GM18909 (cell line): Measurements from ENCODE around the gene ZNF415.
A peak's percentile ranks its signal among the peaks of the same experiment; 100 is the strongest.
"Not testable (repeated sequence)": the region's sequence is repeated elsewhere in the genome, so short reads cannot be mapped to it uniquely, and the experiment has no call there.

ENCODE experiments used
- ATAC-seq: cut with Tn5 transposase; IDR thresholded peaks from one replicate; pipeline ENCODE4 v1.9.1; 2021; ENCODE audit warnings: mild to moderate bottlenecking; ENCODE audit not compliant: unreplicated experiment, poor library complexity

ZNF415 gene

GRCh38 chr19:53103234-53104203, 29.2 kb downstream of the ZNF415 start, which contains the start of gene ZNF160:
Gene ZNF160 (minus strand): TSS chr19:53103422. CDS start chr19:53086276, 17,146 bp downstream.
- ATAC-seq, result peak; percentile 95

GRCh38 chr19:53102756-53103233, 29.9 kb downstream of the ZNF415 start:
- peak; percentile 26 for ATAC-seq

DNA sequence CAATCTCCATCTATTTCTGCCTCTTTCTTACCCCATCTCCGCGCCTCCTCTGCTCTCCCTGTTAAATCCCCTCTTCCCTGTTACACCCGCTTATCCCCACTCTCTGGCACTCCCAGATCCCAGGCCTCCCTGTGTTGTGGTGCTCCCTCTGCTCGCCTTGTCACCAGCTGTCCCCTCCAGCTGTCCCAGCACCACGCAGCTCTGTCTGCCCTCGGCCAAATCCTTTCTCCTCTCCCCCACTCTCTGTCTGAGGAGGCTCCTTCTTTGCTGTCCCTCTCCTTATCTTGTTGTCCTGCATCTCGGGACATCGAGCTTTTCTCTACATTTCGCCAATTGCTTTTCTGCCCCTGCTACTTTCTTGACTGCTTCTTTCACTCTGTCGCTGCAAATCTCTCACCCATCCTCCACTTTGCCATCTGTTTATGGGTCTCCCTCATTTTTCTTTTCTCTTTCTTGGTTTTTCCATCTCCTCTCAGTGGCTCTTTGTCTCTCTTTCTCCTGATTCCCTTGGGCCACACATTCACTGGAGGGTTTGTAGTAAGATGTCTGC, 30.4 kb downstream of the ZNF415 start:
- ATAC-seq, result no peak

DNA sequence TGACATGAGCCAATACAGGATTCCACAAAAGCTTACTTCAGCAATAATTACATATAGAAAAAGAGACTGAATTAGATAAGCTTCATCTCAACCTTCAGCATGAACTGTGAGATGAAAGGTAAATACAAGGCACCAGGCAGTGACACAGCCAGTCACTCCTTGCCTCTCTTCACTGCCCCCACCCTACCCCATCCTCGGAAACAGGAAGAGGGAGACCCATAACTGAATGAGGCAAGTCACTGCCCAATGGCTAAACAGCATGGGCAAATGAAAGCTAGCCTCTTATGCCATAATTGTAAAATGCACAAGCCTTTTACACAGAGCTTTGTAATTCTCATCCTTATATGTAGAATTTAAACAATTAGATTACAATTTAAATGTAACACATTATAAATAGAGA, 31.2 kb downstream of the ZNF415 start:
- no peak for ATAC-seq

- not testable (repeated sequence) for ATAC-seq
These were observed 34.1 kb downstream of the ZNF415 start for GRCh38 chr19:53098570-53098969.

DNA sequence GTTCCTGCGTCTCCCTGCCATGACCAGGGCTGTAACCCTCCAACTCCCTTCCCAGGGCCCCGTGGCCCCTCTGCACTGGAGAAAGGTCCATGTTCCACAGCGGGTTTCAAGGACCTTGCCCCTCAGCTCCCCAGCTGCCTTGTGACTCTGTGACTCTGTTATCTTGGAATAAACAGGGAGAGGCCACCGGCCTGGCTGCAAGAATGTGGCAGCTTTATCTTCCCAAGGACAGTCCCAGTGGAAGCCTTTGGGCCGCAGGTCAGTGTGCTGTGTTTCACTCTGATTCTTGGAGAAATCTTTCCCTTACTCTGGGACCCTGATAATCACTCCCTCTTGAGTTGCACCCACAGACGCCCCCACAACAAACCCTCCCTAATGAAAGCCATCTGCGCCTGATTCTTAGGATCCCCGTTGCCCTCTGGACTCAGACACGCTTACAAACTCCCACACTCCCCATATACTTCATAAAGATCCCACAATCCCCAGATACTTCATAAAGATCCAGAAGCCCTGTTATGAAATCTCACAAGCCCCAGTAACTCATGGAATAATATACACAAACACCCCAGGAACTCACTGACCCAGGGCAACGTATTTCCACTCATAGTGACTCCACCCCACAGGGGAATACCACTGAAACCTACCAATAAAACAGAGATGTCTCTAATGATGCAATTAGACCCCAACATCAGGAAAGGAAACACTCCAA, 35.6 kb downstream of the ZNF415 start:
- ATAC-seq, result not testable (repeated sequence)

- ATAC-seq, result not testable (repeated sequence)
These were observed 36.1 kb downstream of the ZNF415 start for GRCh38 chr19:53096579-53096978.

GRCh38 chr19:53094754-53095575, 37.7 kb downstream of the ZNF415 start:
- ATAC-seq, result no peak

DNA sequence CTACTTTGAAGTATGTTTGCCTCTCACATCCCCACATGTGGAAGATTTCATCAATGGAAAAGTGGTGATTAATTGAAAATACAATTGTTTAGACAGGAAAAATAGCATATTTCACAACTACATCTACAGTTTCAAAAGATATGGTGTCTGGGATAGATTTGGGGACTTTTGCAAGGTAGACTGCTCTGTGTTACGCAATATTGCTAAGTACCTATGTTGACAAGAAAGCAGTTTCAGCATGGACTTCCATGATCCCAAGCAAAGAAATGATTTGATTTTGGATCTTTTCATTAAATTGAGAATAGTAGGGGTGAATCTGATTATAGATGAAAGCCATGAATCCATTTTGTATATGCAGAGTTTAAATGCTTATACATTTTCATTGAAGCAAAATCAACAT, 40.0 kb downstream of the ZNF415 start:
- no peak for ATAC-seq

- no peak for ATAC-seq
These were observed 41.1 kb downstream of the ZNF415 start for GRCh38 chr19:53091413-53092254.

GRCh38 chr19:53088091-53088490, 44.6 kb downstream of the ZNF415 start:
- ATAC-seq, result no peak

- no peak for ATAC-seq
These were observed 45.8 kb downstream of the ZNF415 start for GRCh38 chr19:53086949-53087348.

DNA sequence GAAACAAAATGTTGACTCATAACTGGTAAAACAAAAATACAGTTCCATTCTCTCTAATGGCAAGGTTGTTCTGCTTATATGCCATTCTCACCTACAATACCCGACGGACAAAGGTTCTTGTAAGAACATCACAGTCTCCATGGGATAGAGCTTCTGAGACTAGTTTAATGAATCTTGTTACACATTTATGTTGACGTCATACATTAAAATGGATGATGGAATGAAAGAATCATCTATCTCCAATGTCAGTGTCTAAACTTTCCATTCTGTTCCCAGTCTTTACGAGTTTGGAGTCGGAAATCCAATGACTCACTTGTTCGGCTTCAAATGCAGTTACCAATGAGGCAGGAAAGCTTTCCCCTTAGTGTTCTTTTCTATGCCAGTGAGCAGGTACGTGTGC, 47.2 kb downstream of the ZNF415 start:
- no peak for ATAC-seq

DNA sequence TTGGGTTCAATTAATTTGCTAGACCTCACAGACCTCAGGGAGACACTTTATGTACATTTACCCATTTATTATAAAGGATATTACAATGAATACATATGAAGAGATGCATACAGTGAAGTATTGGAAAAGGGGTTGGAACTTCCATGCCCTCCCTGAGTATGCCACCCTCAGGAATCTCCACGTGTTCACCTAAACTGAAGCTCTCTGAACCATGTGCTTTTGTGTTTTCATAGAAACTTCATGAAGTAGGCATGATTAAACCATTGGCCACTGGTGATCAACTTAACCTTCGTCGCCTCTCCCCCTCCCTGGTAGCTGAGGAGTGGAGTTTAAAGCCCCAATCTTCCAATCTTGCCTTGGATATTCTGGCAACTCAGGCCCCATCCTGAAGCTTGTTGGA, 49.8 kb downstream of the ZNF415 start:
- no peak for ATAC-seq

DNA sequence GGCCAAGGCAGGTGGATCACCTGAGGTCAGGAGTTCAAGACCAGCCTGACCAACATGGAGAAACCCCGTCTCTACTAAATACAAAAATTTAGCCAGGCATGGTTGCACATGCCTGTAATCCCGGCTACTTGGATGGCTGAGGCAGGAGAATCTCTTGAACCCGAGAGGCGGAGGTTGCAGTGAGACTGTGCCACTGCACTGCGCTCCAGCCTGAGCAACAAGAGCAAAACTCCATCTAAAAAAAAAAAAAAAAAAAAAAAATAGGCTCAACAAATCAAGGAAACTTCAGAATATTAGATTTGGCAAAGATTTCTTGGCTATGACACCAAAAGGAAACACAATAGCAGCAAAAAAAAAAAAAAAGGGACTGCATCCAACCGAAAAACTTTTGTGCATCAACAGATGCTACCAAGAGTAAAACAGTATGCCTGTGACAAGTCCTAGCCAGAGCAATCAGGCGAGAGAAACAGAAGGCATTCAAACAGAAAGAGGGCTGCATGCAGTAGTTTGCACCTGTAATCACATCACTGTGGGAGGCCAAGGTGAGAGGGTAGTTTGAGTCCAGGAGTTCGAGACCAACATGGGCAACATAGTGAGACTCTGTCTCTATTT, 53.3 kb downstream of the ZNF415 start:
- ATAC-seq, result no peak

- ATAC-seq, result no peak
These were observed 54.0 kb downstream of the ZNF415 start for GRCh38 chr19:53078668-53079067.

DNA sequence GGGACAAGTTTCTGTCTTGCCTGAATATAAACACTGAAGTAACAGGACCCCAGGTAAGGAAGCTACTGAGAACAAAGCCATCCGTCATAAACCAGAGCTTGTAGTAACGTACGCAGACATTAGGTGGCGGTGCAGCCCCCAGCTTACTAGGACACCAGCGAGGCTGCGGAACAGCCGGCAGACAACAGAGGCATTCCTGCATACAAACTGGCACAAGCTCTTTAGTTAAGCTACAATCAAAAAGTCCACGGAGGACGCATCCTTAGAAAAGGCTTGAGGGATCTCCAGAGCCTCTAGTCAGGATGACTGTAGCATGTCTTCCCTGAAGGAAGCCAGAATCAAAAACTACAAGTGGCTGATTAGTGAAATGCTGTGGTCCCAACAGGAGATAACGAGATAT, 55.7 kb downstream of the ZNF415 start:
- no peak for ATAC-seq

GRCh38 chr19:53068834-53069233, 63.9 kb downstream of the ZNF415 start:
- ATAC-seq, result no peak

GRCh38 chr19:53068199-53068598, 64.5 kb downstream of the ZNF415 start:
- ATAC-seq, result no peak
